Neural cell (in vitro differentiated cells): Measurements from ENCODE around the gene TRIM37.

Experiments
- EP300 ChIP-seq: fragments of 450-650 bp; conservative IDR thresholded peaks from 2 replicates; pipeline ENCODE4 v1.6.1; 2014; ENCODE audit warnings: antibody characterized with exemption, mild to moderate bottlenecking, moderate library complexity; ENCODE audit not compliant: poor library complexity, severe bottlenecking
- EZH2 ChIP-seq: fragments of 200-600, 300-800 bp; shearing (Covaris generic), sonication (generic); IDR thresholded peaks from 2 replicates; pipeline ENCODE4 v1.6.1; 2014; ENCODE audit warnings: antibody characterized with exemption, low read length, borderline replicate concordance, mild to moderate bottlenecking; ENCODE audit not compliant: insufficient read depth, poor library complexity, severe bottlenecking
- MXI1 ChIP-seq: fragments of 450-650 bp; conservative IDR thresholded peaks from 2 replicates; pipeline ENCODE4 v1.6.1; 2014; ENCODE audit warnings: antibody characterized with exemption, mild to moderate bottlenecking; ENCODE audit not compliant: poor library complexity, severe bottlenecking
- POLR2AphosphoS5 ChIP-seq: IDR thresholded peaks from 2 replicates; pipeline ENCODE4 v1.6.1; 2012
- RAD21 ChIP-seq: fragments of 450-650 bp; conservative IDR thresholded peaks from 2 replicates; pipeline ENCODE4 v1.6.1; 2014; ENCODE audit warnings: antibody characterized with exemption, mild to moderate bottlenecking, moderate library complexity
- TAF1 ChIP-seq: IDR thresholded peaks from 2 replicates; pipeline ENCODE4 v1.6.1; 2012; ENCODE audit warnings: low read depth
- TF ChIP-seq, protein P1 (sequence below): fragments of 450-650 bp; IDR thresholded peaks from 2 replicates; pipeline ENCODE4 v1.5.1; 2014; ENCODE audit warnings: antibody characterized with exemption, mild to moderate bottlenecking, moderate library complexity; ENCODE audit not compliant: poor library complexity, severe bottlenecking
- TF ChIP-seq, protein P2 (sequence below): IDR thresholded peaks from 2 replicates; pipeline ENCODE4 v1.6.1; 2012; ENCODE audit warnings: borderline replicate concordance

DNA sequence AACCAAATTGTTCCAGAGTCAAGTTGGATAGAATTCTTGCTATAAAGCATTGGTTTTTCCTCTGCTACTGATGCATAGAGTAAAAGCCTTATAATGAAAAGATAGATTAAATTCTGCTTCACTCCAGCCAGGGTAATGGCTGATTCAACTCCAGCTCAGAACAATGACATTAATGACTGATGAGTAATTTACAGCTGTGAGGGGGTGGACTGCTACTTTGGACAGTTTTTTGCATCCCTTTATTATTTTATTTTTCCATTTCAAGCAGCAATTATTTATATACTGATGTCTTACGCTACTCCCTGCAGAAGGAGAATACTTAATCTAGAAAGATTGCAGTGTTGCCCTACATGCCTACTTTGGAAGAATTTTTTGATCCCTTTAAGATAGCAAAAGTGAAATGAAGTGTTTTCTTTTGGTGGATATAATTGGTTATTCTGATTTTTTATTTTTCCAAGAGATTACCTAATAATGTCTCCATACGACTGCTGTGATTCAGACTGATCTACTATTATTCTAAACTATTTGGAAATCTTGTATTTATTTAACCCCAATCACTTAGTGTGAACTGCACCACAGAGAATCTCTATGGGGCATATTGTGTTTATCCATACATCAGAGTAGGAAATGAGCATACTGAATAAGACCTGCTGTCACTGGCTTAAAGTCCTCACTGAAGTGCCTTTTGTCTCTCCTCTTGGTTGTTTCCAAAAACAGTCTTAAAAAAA, 149.5 kb downstream of the TRIM37 start:
- TF ChIP-seq POLR2AphosphoS5 (no peak), EZH2 (no peak), EP300 (no peak), MXI1 (no peak), TAF1 (no peak), RAD21 (no peak)
- TF ChIP-seq, protein P1, sequence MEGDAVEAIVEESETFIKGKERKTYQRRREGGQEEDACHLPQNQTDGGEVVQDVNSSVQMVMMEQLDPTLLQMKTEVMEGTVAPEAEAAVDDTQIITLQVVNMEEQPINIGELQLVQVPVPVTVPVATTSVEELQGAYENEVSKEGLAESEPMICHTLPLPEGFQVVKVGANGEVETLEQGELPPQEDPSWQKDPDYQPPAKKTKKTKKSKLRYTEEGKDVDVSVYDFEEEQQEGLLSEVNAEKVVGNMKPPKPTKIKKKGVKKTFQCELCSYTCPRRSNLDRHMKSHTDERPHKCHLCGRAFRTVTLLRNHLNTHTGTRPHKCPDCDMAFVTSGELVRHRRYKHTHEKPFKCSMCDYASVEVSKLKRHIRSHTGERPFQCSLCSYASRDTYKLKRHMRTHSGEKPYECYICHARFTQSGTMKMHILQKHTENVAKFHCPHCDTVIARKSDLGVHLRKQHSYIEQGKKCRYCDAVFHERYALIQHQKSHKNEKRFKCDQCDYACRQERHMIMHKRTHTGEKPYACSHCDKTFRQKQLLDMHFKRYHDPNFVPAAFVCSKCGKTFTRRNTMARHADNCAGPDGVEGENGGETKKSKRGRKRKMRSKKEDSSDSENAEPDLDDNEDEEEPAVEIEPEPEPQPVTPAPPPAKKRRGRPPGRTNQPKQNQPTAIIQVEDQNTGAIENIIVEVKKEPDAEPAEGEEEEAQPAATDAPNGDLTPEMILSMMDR = no peak
- TF ChIP-seq, protein P2, sequence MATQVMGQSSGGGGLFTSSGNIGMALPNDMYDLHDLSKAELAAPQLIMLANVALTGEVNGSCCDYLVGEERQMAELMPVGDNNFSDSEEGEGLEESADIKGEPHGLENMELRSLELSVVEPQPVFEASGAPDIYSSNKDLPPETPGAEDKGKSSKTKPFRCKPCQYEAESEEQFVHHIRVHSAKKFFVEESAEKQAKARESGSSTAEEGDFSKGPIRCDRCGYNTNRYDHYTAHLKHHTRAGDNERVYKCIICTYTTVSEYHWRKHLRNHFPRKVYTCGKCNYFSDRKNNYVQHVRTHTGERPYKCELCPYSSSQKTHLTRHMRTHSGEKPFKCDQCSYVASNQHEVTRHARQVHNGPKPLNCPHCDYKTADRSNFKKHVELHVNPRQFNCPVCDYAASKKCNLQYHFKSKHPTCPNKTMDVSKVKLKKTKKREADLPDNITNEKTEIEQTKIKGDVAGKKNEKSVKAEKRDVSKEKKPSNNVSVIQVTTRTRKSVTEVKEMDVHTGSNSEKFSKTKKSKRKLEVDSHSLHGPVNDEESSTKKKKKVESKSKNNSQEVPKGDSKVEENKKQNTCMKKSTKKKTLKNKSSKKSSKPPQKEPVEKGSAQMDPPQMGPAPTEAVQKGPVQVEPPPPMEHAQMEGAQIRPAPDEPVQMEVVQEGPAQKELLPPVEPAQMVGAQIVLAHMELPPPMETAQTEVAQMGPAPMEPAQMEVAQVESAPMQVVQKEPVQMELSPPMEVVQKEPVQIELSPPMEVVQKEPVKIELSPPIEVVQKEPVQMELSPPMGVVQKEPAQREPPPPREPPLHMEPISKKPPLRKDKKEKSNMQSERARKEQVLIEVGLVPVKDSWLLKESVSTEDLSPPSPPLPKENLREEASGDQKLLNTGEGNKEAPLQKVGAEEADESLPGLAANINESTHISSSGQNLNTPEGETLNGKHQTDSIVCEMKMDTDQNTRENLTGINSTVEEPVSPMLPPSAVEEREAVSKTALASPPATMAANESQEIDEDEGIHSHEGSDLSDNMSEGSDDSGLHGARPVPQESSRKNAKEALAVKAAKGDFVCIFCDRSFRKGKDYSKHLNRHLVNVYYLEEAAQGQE = no peak
